Thymus (tissue), 11 donors: Measurements from ENCODE around the gene GATA2. TPM values are rescaled to one million over a fixed set of nuclear protein-coding genes. Genes with fewer than 3 reads are reported as not detected.

Experiments
- DNase-seq, 9 donors: peaks; one replicate each; pipeline ENCODE4 v3.0.0-alpha.2; 2013; ENCODE audit warnings: low spot score in 9 of 9, low read depth in 6 of 9, missing footprints in 1 of 9
- H3K27ac ChIP-seq, 2 donors: one replicate each; pipeline ENCODE4 v1.5.1; 2013; ENCODE audit warnings: control low read depth in 1 of 2, low read depth in 1 of 2, low read length in 1 of 2, mild to moderate bottlenecking in 1 of 2, moderate library complexity in 1 of 2
- H3K27me3 ChIP-seq, 2 donors: one replicate each; pipeline ENCODE4 v1.5.1; 2013; ENCODE audit warnings: low read length in 1 of 2; ENCODE audit not compliant: control insufficient read depth in 2 of 2, insufficient read depth in 1 of 2
- H3K36me3 ChIP-seq, 2 donors: one replicate each; pipeline ENCODE4 v1.5.1; 2013; ENCODE audit warnings: low read length in 1 of 2, mild to moderate bottlenecking in 1 of 2, moderate library complexity in 1 of 2; ENCODE audit not compliant: control insufficient read depth in 2 of 2, insufficient read depth in 2 of 2
- H3K4me1 ChIP-seq, 2 donors: one replicate each; pipeline ENCODE4 v1.5.1; 2013; ENCODE audit warnings: low read length in 2 of 2; ENCODE audit not compliant: control insufficient read depth in 2 of 2, insufficient read depth in 2 of 2
- H3K4me3 ChIP-seq, 2 donors: one replicate each; pipeline ENCODE4 v1.5.1; 2013; ENCODE audit warnings: low read length in 2 of 2, control low read depth in 1 of 2, mild to moderate bottlenecking in 1 of 2
- H3K9me3 ChIP-seq, 2 donors: one replicate each; pipeline ENCODE4 v1.5.1; 2013; ENCODE audit warnings: low read length in 1 of 2, mild to moderate bottlenecking in 1 of 2; ENCODE audit not compliant: control insufficient read depth in 2 of 2, insufficient read depth in 1 of 2
- WGBS: extraction: QIAGEN DNeasy Blood & Tissue Kit; methylation state at CpG from one replicate; pipeline ENCODE4 v1.1.7; 2013; 5-methylcytosine and 5-hydroxymethylcytosine counted together
- polyA plus RNA-seq: library from polyadenylated mRNA; stranded (reverse); fragments of 200-250 nt; gene quantifications from one replicate; pipeline ENCODE4 v1.2.3, GENCODE V29; 2013
- total RNA-seq: library from RNA; stranded (reverse); fragments of 120-200 nt; gene quantifications from one replicate; pipeline ENCODE4 v1.2.4, GENCODE V29; 2013
- donor health status: healthy.

Gene GATA2
- total and polyA plus RNA-seq, 2 donors, result 0.57 to 5.1 TPM

- Histone ChIP-seq H3K9me3 (peaks cover 0 to 7% of the 10 kb centered on the region in 2 donors), H3K36me3 (no peaks in the 10 kb centered on the region), H3K4me1 (peaks cover 0 to 5% of the 10 kb centered on the region in 2 donors), H3K27ac (no peak overlapping the region), H3K27me3 (peaks cover 48 to 88% of the 10 kb centered on the region in 2 donors), H3K4me3 (no peak overlapping the region)
- WGBS, result 90% methylated on average over 13 of the region's 13 CpGs
- no peak for DNase-seq
Measured at GRCh38 chr3:128431803-128432300, 61.1 kb downstream of the GATA2 start.

DNA sequence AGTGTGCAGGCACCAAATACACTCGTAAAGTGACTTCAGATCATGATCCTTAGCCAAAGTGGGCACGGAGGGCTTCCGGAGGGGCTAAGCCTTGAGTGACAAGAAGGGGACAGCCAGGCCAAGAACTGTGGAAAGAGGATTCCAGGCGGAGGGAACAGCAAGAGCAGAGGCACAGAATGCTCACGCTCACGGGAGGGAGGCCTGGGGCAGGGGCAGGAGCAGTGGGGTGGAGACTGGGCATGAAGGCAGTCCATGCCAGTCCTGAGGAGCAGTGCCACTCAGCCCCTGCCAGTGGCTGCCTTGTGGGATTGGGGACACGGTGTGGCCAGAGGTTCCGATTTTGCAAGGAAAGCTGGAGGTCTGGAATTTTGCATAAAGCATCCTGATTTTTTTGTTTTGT lies 62.3 kb downstream of the GATA2 start:
- no peaks in the 10 kb centered on the region for H3K36me3 ChIP-seq
- H3K27me3 ChIP-seq, result peaks cover 49 to 90% of the 10 kb centered on the region in 2 donors
- peaks cover 0 to 7% of the 10 kb centered on the region in 2 donors for H3K9me3 ChIP-seq
- H3K4me1 ChIP-seq, result peaks cover 3 to 12% of the 10 kb centered on the region in 2 donors
- 92% methylated on average over 8 of the region's 8 CpGs for whole genome bisulfite sequencing
- H3K4me3 ChIP-seq, result no peak overlapping the region
- H3K27ac ChIP-seq, result no peak overlapping the region
- no peak for DNase-seq

DNA sequence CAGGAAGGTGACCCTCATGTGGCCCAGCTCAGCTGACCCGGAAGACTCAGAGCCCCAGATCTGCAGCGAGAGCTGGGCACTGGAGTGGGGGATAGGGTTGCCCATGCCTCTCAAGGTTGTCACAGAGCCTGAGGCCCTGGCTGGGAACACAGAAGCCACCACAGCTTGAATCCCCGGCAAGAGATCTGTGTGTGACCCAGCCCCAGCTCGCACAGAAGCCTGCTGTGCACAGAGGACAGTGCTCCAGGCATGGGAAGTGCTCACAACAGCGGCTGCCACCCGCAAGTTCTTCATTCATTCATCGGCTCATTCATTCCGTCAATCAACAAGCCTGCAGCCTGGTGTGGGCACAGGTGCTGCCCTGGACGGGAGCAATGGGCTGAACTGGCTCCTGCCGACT lies 62.7 kb downstream of the GATA2 start:
- H3K36me3 ChIP-seq, result no peaks in the 10 kb centered on the region
- H3K27ac ChIP-seq, result no peak overlapping the region
- H3K4me3 ChIP-seq, result no peak overlapping the region
- H3K9me3 ChIP-seq, result peaks cover 1 to 7% of the 10 kb centered on the region in 2 donors
- peaks cover 49 to 88% of the 10 kb centered on the region in 2 donors for H3K27me3 ChIP-seq
- 95% methylated on average over 10 of the region's 10 CpGs for WGBS
- DNase-seq, result no peak
- H3K4me1 ChIP-seq, result peaks cover 3 to 12% of the 10 kb centered on the region in 2 donors

DNA sequence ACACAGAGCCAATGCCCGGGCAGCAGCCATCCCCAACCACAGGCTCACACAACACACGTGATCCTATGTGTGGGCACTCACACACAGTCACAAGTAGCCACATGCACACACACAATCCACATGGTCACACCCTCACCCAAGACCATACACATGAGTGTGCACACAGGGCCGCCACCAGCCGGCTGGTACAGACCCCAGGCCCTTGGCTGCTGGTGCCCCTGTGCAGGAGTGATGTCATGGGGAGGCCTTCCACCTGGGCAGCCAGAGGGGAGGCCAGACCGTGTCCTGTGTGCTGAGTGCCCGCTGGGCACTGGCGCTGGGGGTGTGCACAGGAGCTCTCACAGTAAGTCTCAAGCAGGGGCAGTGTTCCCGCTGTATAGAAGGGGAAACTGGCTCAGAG lies 63.2 kb downstream of the GATA2 start:
- DNase-seq, result no peak
- H3K27ac ChIP-seq, result no peak overlapping the region
- 97% methylated on average over 8 of the region's 8 CpGs for WGBS
- H3K4me3 ChIP-seq, result no peak overlapping the region
- H3K27me3 ChIP-seq, result peaks cover 49 to 85% of the 10 kb centered on the region in 2 donors
- H3K9me3 ChIP-seq, result peaks cover 1 to 3% of the 10 kb centered on the region in 2 donors
- no peaks in the 10 kb centered on the region for H3K36me3 ChIP-seq
- peaks cover 3 to 12% of the 10 kb centered on the region in 2 donors for H3K4me1 ChIP-seq

Other genes with a start within 250 kb of the GATA2 start
- not detected for gene DNAJB8, start 26.3 kb downstream of the GATA2 start, total RNA-seq
- gene DNAJB8, start 26.3 kb downstream of the GATA2 start, polyA plus RNA-seq, result not detected
- gene RPN1, start 157.6 kb upstream of the GATA2 start, total RNA-seq, result 175 TPM
- 103 TPM for gene RPN1, start 157.6 kb upstream of the GATA2 start, polyA plus RNA-seq
- gene RAB7A, start 233.0 kb upstream of the GATA2 start, total RNA-seq, result 42.9 TPM
- 167 TPM for gene RAB7A, start 233.0 kb upstream of the GATA2 start, polyA plus RNA-seq